Lower leg skin (tissue), 4 donors: ENCODE data around the gene C6orf136. TPM values are rescaled to one million over a fixed set of nuclear protein-coding genes. Genes with fewer than 3 reads are reported as not detected.

Experiments used
- DNase-seq, 2 donors: peaks; one replicate each; pipeline ENCODE4 v3.0.0-alpha.2; 2019; ENCODE audit warnings: low spot score in 2 of 2
- H3K4me3 ChIP-seq: fragments of 200-600 bp; sonication (generic); 2 replicates; pipeline ENCODE4 v1.5.1; 2017; ENCODE audit warnings: mild to moderate bottlenecking, low read depth; ENCODE audit not compliant: poor library complexity, severe bottlenecking
- CTCF ChIP-seq, 3 donors: fragments of 450-650 bp; IDR thresholded peaks; one replicate each; pipeline ENCODE4 v1.5.1; 2016; ENCODE audit warnings: antibody characterized with exemption in 3 of 3, mild to moderate bottlenecking in 3 of 3, moderate library complexity in 2 of 3
- POLR2A ChIP-seq, 2 donors: fragments of 450-650 bp; IDR thresholded peaks; one replicate each; pipeline ENCODE4 v1.6.1; 2016 to 2017; ENCODE audit warnings: antibody characterized with exemption in 2 of 2, mild to moderate bottlenecking in 1 of 2, moderate library complexity in 1 of 2
- WGBS, 2 donors: methylation state at CpG; one replicate each; pipeline ENCODE4 v1.1.5; 2018; 5-methylcytosine and 5-hydroxymethylcytosine counted together
- intact Hi-C: fragments of 100-400 bp; cut with DNase I; formaldehyde crosslinking; loops from one replicate; pipeline ENCODE4 v1.15.0; 2023; ENCODE audit warnings: low total_unique reads
- total RNA-seq, 4 donors: library from RNA; depleted of rRNA; stranded (reverse); fragments of >200 nt; gene quantifications; one replicate each; pipeline ENCODE4 v1.1.0, GENCODE V29; 2016

C6orf136 gene
- total RNA-seq, 4 donors from 2014 or later: 9.6 to 31.9 (median 13.9) TPM

GRCh38 chr6:30647242-30648116 lies 546 bp downstream of the C6orf136 start:
- intact Hi-C loops: no loop called here

GRCh38 chr6:30651143-30651542 lies 4.2 kb downstream of the C6orf136 start:
- TF ChIP-seq CTCF (IDR thresholded peaks at IDR 0.05): no peak
- no peak for TF ChIP-seq POLR2A (IDR thresholded peaks at IDR 0.05)
- DNase-seq: no peak
- intact Hi-C loops: no loop called here
- 89 to 90% methylated on average over 12 of the region's 12 CpGs for WGBS, 2 donors
- H3K4me3 ChIP-seq: no peak overlapping the region

More at GRCh38 chr6:30647242-30648116, 546 bp downstream of the C6orf136 start:
- TF ChIP-seq POLR2A (IDR thresholded peaks at IDR 0.05) (no peak), CTCF (IDR thresholded peaks at IDR 0.05) (peak in 1 of 3 donors; percentile 6)
- peak; percentile 53 to 93 for DNase-seq
- peak overlapping the region; percentile 96 for H3K4me3 ChIP-seq
- 0 to 1% methylated on average over 11 to 23 of the region's 78 CpGs for WGBS, 2 donors

- WGBS, 2 donors: 88 to 92% methylated on average over 19 of the region's 19 CpGs
- DNase-seq: no peak
- no peak overlapping the region for H3K4me3 ChIP-seq
- intact Hi-C loops: no loop called here
- TF ChIP-seq CTCF (IDR thresholded peaks at IDR 0.05) (peak in 1 of 3 donors; percentile 31), POLR2A (IDR thresholded peaks at IDR 0.05) (no peak)
Observed at GRCh38 chr6:30654798-30655742, 8.1 kb downstream of the C6orf136 start.

- TF ChIP-seq CTCF (IDR thresholded peaks at IDR 0.05): no peak
- no peak for TF ChIP-seq POLR2A (IDR thresholded peaks at IDR 0.05)
- intact Hi-C loops: no loop called here
- no peak for DNase-seq
- 91 to 99% methylated on average over 3 of the region's 3 CpGs for WGBS, 2 donors
- no peak overlapping the region for H3K4me3 ChIP-seq
Observed at GRCh38 chr6:30655743-30656094, 8.8 kb downstream of the C6orf136 start.

GRCh38 chr6:30656513-30656912 lies 9.6 kb downstream of the C6orf136 start:
- 68 to 87% methylated on average over 7 of the region's 7 CpGs for WGBS, 2 donors
- TF ChIP-seq POLR2A (IDR thresholded peaks at IDR 0.05) (no peak), CTCF (IDR thresholded peaks at IDR 0.05) (no peak)
- intact Hi-C loops: no loop called here
- DNase-seq: no peak
- H3K4me3 ChIP-seq: no peak overlapping the region
